PC-9 (cell line): ENCODE measurements around the gene SPATA16.

Experiments used
- CTCF ChIP-seq: fragments of 200-600 bp; sonication (generic); conservative IDR thresholded peaks from 2 replicates; pipeline ENCODE4 v1.6.1; 2017; ENCODE audit warnings: mixed run types, antibody characterized with exemption, mild to moderate bottlenecking, moderate library complexity
- EZH2 ChIP-seq: fragments of 200-600 bp; sonication (generic); IDR thresholded peaks from 2 replicates; pipeline ENCODE4 v1.8.0; 2017; ENCODE audit warnings: antibody characterized with exemption, low read depth

- TF ChIP-seq CTCF = no peak
- TF ChIP-seq EZH2 = no peak
These were observed 113.6 kb downstream of the SPATA16 start for GRCh38 chr3:173027429-173027828.
